Mesenchymal stem cell (in vitro differentiated cells and primary cell): ENCODE data around the gene ADGRL3.

Experiments
- DNase-seq: peaks from one replicate; pipeline ENCODE4 v3.0.0-alpha.2; 2013
- H2AFZ ChIP-seq: one replicate; pipeline ENCODE4 v1.6.1; 2013; ENCODE audit warnings: low read depth, mild to moderate bottlenecking, control low read depth, inconsistent platforms, low read length, moderate library complexity
- H2AK5ac ChIP-seq: 2 replicates; pipeline ENCODE4 v1.6.1; 2013; ENCODE audit warnings: low read length, moderate library complexity, mild to moderate bottlenecking, inconsistent platforms; ENCODE audit not compliant: severe bottlenecking
- H2BK120ac ChIP-seq: one replicate; pipeline ENCODE4 v1.6.1; 2013; ENCODE audit warnings: low read depth, mild to moderate bottlenecking, inconsistent platforms, low read length, moderate library complexity
- H2BK12ac ChIP-seq, 2 experiments: one replicate each; pipeline ENCODE4 v1.6.1; 2013; ENCODE audit warnings: inconsistent platforms in 2 of 2, low read length in 2 of 2, mild to moderate bottlenecking in 2 of 2, moderate library complexity in 2 of 2, control low read depth in 1 of 2
- H2BK15ac ChIP-seq: one replicate; pipeline ENCODE4 v1.6.1; 2013; ENCODE audit warnings: mild to moderate bottlenecking, low read depth, inconsistent platforms; ENCODE audit not compliant: poor library complexity, severe bottlenecking
- H2BK5ac ChIP-seq: 2 replicates; pipeline ENCODE4 v1.6.1; 2013; ENCODE audit warnings: low read depth, mild to moderate bottlenecking, low read length, control low read depth, inconsistent platforms; ENCODE audit not compliant: poor library complexity, severe bottlenecking
- H3K14ac ChIP-seq, 2 experiments: one replicate each; pipeline ENCODE4 v1.6.1; 2013; ENCODE audit warnings: inconsistent platforms in 2 of 2, low read length in 2 of 2, control low read depth in 1 of 2, mild to moderate bottlenecking in 1 of 2, moderate library complexity in 1 of 2
- H3K18ac ChIP-seq, 2 experiments: one replicate each; pipeline ENCODE4 v1.6.1; 2013; ENCODE audit warnings: inconsistent platforms in 2 of 2, low read length in 2 of 2, control low read depth in 1 of 2, low read depth in 1 of 2, mild to moderate bottlenecking in 1 of 2
- H3K23ac ChIP-seq, 2 experiments: one replicate each; pipeline ENCODE4 v1.6.1; 2013; ENCODE audit warnings: inconsistent platforms in 2 of 2, low read length in 2 of 2, mild to moderate bottlenecking in 2 of 2, moderate library complexity in 2 of 2, control low read depth in 1 of 2
- H3K27ac ChIP-seq: 2 replicates; pipeline ENCODE4 v1.5.1; 2013; ENCODE audit warnings: mild to moderate bottlenecking, moderate library complexity, low read length, control low read depth, inconsistent platforms; ENCODE audit not compliant: poor library complexity, severe bottlenecking
- H3K27me3 ChIP-seq, 2 experiments: 2 replicates each; pipeline versions ENCODE4 v1.6.1 to v1.7.0; 2013; ENCODE audit warnings: low read length in 2 of 2, mild to moderate bottlenecking in 2 of 2, moderate library complexity in 2 of 2, control low read depth in 1 of 2, inconsistent platforms in 1 of 2; ENCODE audit not compliant: control insufficient read depth in 1 of 2, insufficient read depth in 1 of 2
- H3K36me3 ChIP-seq, 2 experiments: 2 replicates each; pipeline versions ENCODE4 v1.6.1 to v1.7.0; 2013; ENCODE audit warnings: low read length in 2 of 2, control low read depth in 1 of 2, inconsistent platforms in 1 of 2, low read depth in 1 of 2, mild to moderate bottlenecking in 1 of 2; ENCODE audit not compliant: insufficient read depth in 2 of 2, control insufficient read depth in 1 of 2
- H3K4ac ChIP-seq, 2 experiments: one replicate each; pipeline ENCODE4 v1.6.1; 2013; ENCODE audit warnings: inconsistent platforms in 2 of 2, low read length in 2 of 2, mild to moderate bottlenecking in 2 of 2, moderate library complexity in 2 of 2, control low read depth in 1 of 2, low read depth in 1 of 2
- H3K4me1 ChIP-seq: 2 replicates; pipeline ENCODE4 v1.6.1; 2013; ENCODE audit warnings: low read depth, low read length, control low read depth; ENCODE audit not compliant: control insufficient read depth, insufficient read depth
- H3K4me2 ChIP-seq: 2 replicates; pipeline ENCODE4 v1.6.1; 2013; ENCODE audit warnings: low read length, mild to moderate bottlenecking, inconsistent platforms; ENCODE audit not compliant: poor library complexity, severe bottlenecking
- H3K4me3 ChIP-seq, 2 experiments: 2 replicates each; pipeline versions ENCODE4 v1.5.1 to v1.7.0; 2013; ENCODE audit warnings: low read length in 2 of 2, mild to moderate bottlenecking in 2 of 2, control low read depth in 1 of 2, low read depth in 1 of 2; ENCODE audit not compliant: insufficient read depth in 1 of 2
- H3K79me1 ChIP-seq: replicated peaks from 2 replicates; pipeline ENCODE4 v1.6.1; 2013; ENCODE audit warnings: mild to moderate bottlenecking, control low read depth, low read length, inconsistent platforms; ENCODE audit not compliant: poor library complexity, severe bottlenecking
- H3K9ac ChIP-seq: 2 replicates; pipeline ENCODE4 v1.7.0; 2013; ENCODE audit warnings: mild to moderate bottlenecking, low read length, moderate library complexity
- H3K9me3 ChIP-seq: 2 replicates; pipeline ENCODE4 v1.7.0; 2013; ENCODE audit warnings: mild to moderate bottlenecking, low read length; ENCODE audit not compliant: control insufficient read depth
- H4K8ac ChIP-seq: one replicate; pipeline ENCODE4 v1.6.1; 2013; ENCODE audit warnings: inconsistent platforms, mild to moderate bottlenecking, low read length, moderate library complexity
- H4K91ac ChIP-seq: one replicate; pipeline ENCODE4 v1.6.1; 2013; ENCODE audit warnings: mild to moderate bottlenecking, low read length, inconsistent platforms
- WGBS: methylation state at CpG from one replicate; pipeline ENCODE4 v1.1.7; 2013; ENCODE audit warnings: mixed read lengths; 5-methylcytosine and 5-hydroxymethylcytosine counted together

ADGRL3 gene

GRCh38 chr4:61224573-61224972 is 24.4 kb downstream of the ADGRL3 start:
- Histone ChIP-seq H3K14ac (no peak overlapping the region), H3K4me2 (no peak overlapping the region), H2AFZ (no peak overlapping the region), H2BK120ac (no peak overlapping the region), H3K4me3 (no peak overlapping the region), H3K9ac (no peak overlapping the region), H3K18ac (no peak overlapping the region), H3K23ac (no peak overlapping the region), H4K8ac (no peak overlapping the region), H2BK15ac (no peak overlapping the region), H2AK5ac (no peak overlapping the region), H4K91ac (no peak overlapping the region), H3K27me3 (no peaks in the 10 kb centered on the region), H3K4me1 (no peaks in the 10 kb centered on the region), H3K36me3 (no peaks in the 10 kb centered on the region), H3K9me3 (no peaks in the 10 kb centered on the region), H3K79me1 (no peaks in the 10 kb centered on the region), H2BK12ac (no peak overlapping the region), H2BK5ac (no peak overlapping the region), H3K4ac (no peak overlapping the region), H3K27ac (no peak overlapping the region)
- DNase-seq = no peak
- WGBS = 92% methylated on average over 8 of the region's 8 CpGs

DNA sequence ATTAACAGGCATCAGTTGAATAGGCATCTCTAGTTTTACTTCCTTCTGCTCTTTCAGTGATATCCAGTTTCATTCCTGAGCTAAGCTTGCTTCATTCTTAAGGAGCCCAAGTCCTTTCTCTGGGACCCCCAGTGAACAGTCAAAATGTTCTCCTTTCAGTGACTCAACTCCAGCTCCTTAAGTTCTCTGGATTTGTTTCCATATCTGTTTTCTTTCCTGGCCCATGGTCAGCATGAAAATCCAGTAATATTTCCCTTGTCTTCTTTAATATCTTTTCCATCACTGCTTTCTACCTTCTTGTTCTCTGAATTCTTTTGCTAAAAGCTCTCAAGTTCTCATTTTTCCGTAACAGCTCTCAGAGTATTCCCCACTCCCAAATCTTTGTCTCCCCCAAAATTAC is 25.5 kb downstream of the ADGRL3 start:
- Histone ChIP-seq H3K4me1 (no peaks in the 10 kb centered on the region), H3K4me3 (no peak overlapping the region), H3K79me1 (no peaks in the 10 kb centered on the region), H2BK5ac (no peak overlapping the region), H3K27ac (no peak overlapping the region), H4K8ac (no peak overlapping the region), H2BK12ac (no peak overlapping the region), H3K18ac (no peak overlapping the region), H4K91ac (no peak overlapping the region), H3K9me3 (no peaks in the 10 kb centered on the region), H3K36me3 (no peaks in the 10 kb centered on the region), H2AK5ac (no peak overlapping the region), H3K23ac (no peak overlapping the region), H2BK120ac (no peak overlapping the region), H3K9ac (no peak overlapping the region), H3K4ac (no peak overlapping the region), H2BK15ac (no peak overlapping the region), H3K14ac (no peak overlapping the region), H2AFZ (no peak overlapping the region), H3K27me3 (no peaks in the 10 kb centered on the region), H3K4me2 (no peak overlapping the region)
- 100% methylated on average over 1 of the region's 1 CpG for WGBS
- DNase-seq = no peak

- Histone ChIP-seq H3K27me3 (no peaks in the 10 kb centered on the region), H3K79me1 (no peaks in the 10 kb centered on the region), H3K18ac (no peak overlapping the region), H3K4me3 (no peak overlapping the region), H3K9me3 (no peaks in the 10 kb centered on the region), H3K4me1 (no peaks in the 10 kb centered on the region), H2BK12ac (no peak overlapping the region), H2BK15ac (no peak overlapping the region), H2AFZ (no peak overlapping the region), H2AK5ac (no peak overlapping the region), H4K91ac (no peak overlapping the region), H2BK120ac (no peak overlapping the region), H3K4me2 (no peak overlapping the region), H3K27ac (no peak overlapping the region), H3K14ac (no peak overlapping the region), H2BK5ac (no peak overlapping the region), H4K8ac (no peak overlapping the region), H3K23ac (no peak overlapping the region), H3K36me3 (no peaks in the 10 kb centered on the region), H3K4ac (no peak overlapping the region), H3K9ac (no peak overlapping the region)
- WGBS = 100% methylated on average over 3 of the region's 7 CpGs
- DNase-seq = no peak
These were observed 31.3 kb downstream of the ADGRL3 start for GRCh38 chr4:61231421-61231820.

DNA sequence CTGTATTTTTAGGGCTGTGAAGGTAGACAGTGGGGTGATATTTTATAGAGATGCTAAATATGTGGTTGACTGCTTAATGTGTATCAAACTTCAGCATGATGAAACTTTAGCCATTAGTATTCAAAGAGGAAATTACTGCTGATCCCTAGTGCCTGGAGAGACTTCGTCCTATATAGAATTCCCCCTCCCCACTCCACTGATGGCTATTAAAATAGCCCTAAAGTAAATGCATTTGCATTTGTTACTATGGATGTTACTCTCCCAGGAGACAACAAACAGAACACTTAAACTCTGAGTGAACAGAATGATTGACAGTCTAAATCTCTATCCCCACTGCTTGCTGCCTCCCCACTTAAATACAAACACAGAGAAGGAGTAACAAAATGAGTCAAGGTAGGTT is 39.1 kb downstream of the ADGRL3 start:
- Histone ChIP-seq H2BK120ac (no peak overlapping the region), H4K91ac (no peak overlapping the region), H2BK5ac (no peak overlapping the region), H2BK15ac (no peak overlapping the region), H2AFZ (no peak overlapping the region), H3K27me3 (no peaks in the 10 kb centered on the region), H3K4me3 (no peak overlapping the region), H2BK12ac (no peak overlapping the region), H3K23ac (no peak overlapping the region), H4K8ac (no peak overlapping the region), H3K14ac (no peak overlapping the region), H3K4me1 (no peaks in the 10 kb centered on the region), H2AK5ac (no peak overlapping the region), H3K79me1 (no peaks in the 10 kb centered on the region), H3K9me3 (no peaks in the 10 kb centered on the region), H3K4me2 (no peak overlapping the region), H3K9ac (no peak overlapping the region), H3K27ac (no peak overlapping the region), H3K4ac (no peak overlapping the region), H3K36me3 (no peaks in the 10 kb centered on the region), H3K18ac (no peak overlapping the region)
- WGBS = no CpG with 5 or more reads among the region's 1 CpG
- DNase-seq = no peak
